Measurements from ENCODE around the gene MPO. TPM values are rescaled to one million over a fixed set of nuclear protein-coding genes. Genes with fewer than 3 reads are reported as not detected.

Gene MPO
- total and polyA plus RNA-seq, 2 donors (not counting 1 experiment from before 2014, with no cell fraction given): 0.01 TPM; not detected in 1

GRCh38 chr17:58234512-58234911 is 46.2 kb downstream of the MPO start:
- H3K9ac ChIP-seq (ENCODE audit: insufficient read depth, low read length): no peak overlapping the region
- no peaks in the 10 kb centered on the region for H3K79me2 ChIP-seq (ENCODE audit: control insufficient read depth, insufficient read depth, low read length)
- no peak overlapping the region for H3K4me2 ChIP-seq (ENCODE audit: extremely low read depth, insufficient read depth, low read length)
- H3K27ac ChIP-seq (ENCODE audit: insufficient read depth, low read length): no peak overlapping the region
- TF ChIP-seq EZH2 (IDR thresholded peaks at IDR 0.05; ENCODE audit: low read length, missing control alignments): no peak
- no peak for TF ChIP-seq CTCF (conservative IDR thresholded peaks at IDR 0.05 in 1 of 2, IDR thresholded peaks at IDR 0.05 in 1 of 2; ENCODE audit: low read depth in 1 of 2, low read length in 2 of 2)
- no peaks in the 10 kb centered on the region for H4K20me1 ChIP-seq (ENCODE audit: control insufficient read depth, extremely low read depth, insufficient read depth, low read length)
- no peaks in the 10 kb centered on the region for H3K4me1 ChIP-seq (ENCODE audit: control insufficient read depth, extremely low read depth, insufficient read depth, low read length)
- H3K27me3 ChIP-seq (ENCODE audit: control insufficient read depth, insufficient read depth, low read length): peaks cover 12% of the 10 kb centered on the region
- no peaks in the 10 kb centered on the region for H3K9me3 ChIP-seq (ENCODE audit: control insufficient read depth, insufficient read depth, low read depth, low read length)
- H3K36me3 ChIP-seq (ENCODE audit: control insufficient read depth, insufficient read depth, low read length): no peaks in the 10 kb centered on the region
- DNase-seq (ENCODE audit: low read depth in 2 of 2): no peak
- H2AFZ ChIP-seq (ENCODE audit: low read length): no peak overlapping the region
- no peak overlapping the region for H3K4me3 ChIP-seq (replicated peaks in 1 of 4; ENCODE audit: control extremely low read depth in 1 of 4, insufficient read depth in 1 of 4, low read depth in 3 of 4, low read length in 4 of 4)

DNA sequence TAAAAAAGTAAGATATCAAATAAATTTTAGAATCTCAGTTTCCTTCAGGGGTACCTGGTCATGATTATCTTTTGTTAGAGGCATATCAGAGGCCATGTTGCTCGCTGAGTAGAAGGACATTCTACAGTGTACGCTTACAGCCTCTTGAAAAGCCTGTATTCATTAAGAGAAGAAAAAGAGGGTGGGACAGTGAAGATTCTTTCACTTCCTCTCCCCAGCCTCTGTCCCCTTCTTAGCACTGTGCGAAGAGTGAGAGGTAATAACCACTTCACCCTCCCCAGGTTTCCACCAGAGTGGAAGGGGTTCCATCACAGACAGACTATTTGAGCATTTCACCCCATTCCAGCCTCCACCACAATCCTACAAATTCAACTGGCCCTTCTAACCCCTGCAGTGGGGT is 47.2 kb downstream of the MPO start:
- TF ChIP-seq EZH2 (IDR thresholded peaks at IDR 0.05; ENCODE audit: low read length, missing control alignments) (no peak), CTCF (conservative IDR thresholded peaks at IDR 0.05 in 1 of 2, IDR thresholded peaks at IDR 0.05 in 1 of 2; ENCODE audit: low read depth in 1 of 2, low read length in 2 of 2) (no peak)
- Histone ChIP-seq H3K9me3 (ENCODE audit: control insufficient read depth, insufficient read depth, low read depth, low read length) (no peaks in the 10 kb centered on the region), H2AFZ (ENCODE audit: low read length) (no peak overlapping the region), H3K79me2 (ENCODE audit: control insufficient read depth, insufficient read depth, low read length) (no peaks in the 10 kb centered on the region), H3K9ac (ENCODE audit: insufficient read depth, low read length) (no peak overlapping the region), H3K36me3 (ENCODE audit: control insufficient read depth, insufficient read depth, low read length) (no peaks in the 10 kb centered on the region), H4K20me1 (ENCODE audit: control insufficient read depth, extremely low read depth, insufficient read depth, low read length) (no peaks in the 10 kb centered on the region), H3K4me3 (replicated peaks in 1 of 4; ENCODE audit: control extremely low read depth in 1 of 4, insufficient read depth in 1 of 4, low read depth in 3 of 4, low read length in 4 of 4) (no peak overlapping the region), H3K4me2 (ENCODE audit: extremely low read depth, insufficient read depth, low read length) (no peak overlapping the region), H3K4me1 (ENCODE audit: control insufficient read depth, extremely low read depth, insufficient read depth, low read length) (no peaks in the 10 kb centered on the region), H3K27ac (ENCODE audit: insufficient read depth, low read length) (no peak overlapping the region), H3K27me3 (ENCODE audit: control insufficient read depth, insufficient read depth, low read length) (peaks cover 6% of the 10 kb centered on the region)
- no peak for DNase-seq (ENCODE audit: low read depth in 2 of 2)

GRCh38 chr17:58232707-58233156 is 48.0 kb downstream of the MPO start:
- peak overlapping the region; percentile 38 for H2AFZ ChIP-seq (ENCODE audit: low read length)
- no peak overlapping the region for H3K4me2 ChIP-seq (ENCODE audit: extremely low read depth, insufficient read depth, low read length)
- H3K9ac ChIP-seq (ENCODE audit: insufficient read depth, low read length): no peak overlapping the region
- H3K27ac ChIP-seq (ENCODE audit: insufficient read depth, low read length): no peak overlapping the region
- H3K36me3 ChIP-seq (ENCODE audit: control insufficient read depth, insufficient read depth, low read length): no peaks in the 10 kb centered on the region
- no peaks in the 10 kb centered on the region for H3K9me3 ChIP-seq (ENCODE audit: control insufficient read depth, insufficient read depth, low read depth, low read length)
- H4K20me1 ChIP-seq (ENCODE audit: control insufficient read depth, extremely low read depth, insufficient read depth, low read length): no peaks in the 10 kb centered on the region
- H3K4me3 ChIP-seq (replicated peaks in 1 of 4; ENCODE audit: control extremely low read depth in 1 of 4, insufficient read depth in 1 of 4, low read depth in 3 of 4, low read length in 4 of 4): no peak overlapping the region
- H3K4me1 ChIP-seq (ENCODE audit: control insufficient read depth, extremely low read depth, insufficient read depth, low read length): no peaks in the 10 kb centered on the region
- TF ChIP-seq CTCF (conservative IDR thresholded peaks at IDR 0.05 in 1 of 2, IDR thresholded peaks at IDR 0.05 in 1 of 2; ENCODE audit: low read depth in 1 of 2, low read length in 2 of 2) (no peak), EZH2 (IDR thresholded peaks at IDR 0.05; ENCODE audit: low read length, missing control alignments) (no peak)
- peaks cover 5% of the 10 kb centered on the region for H3K27me3 ChIP-seq (ENCODE audit: control insufficient read depth, insufficient read depth, low read length)
- no peaks in the 10 kb centered on the region for H3K79me2 ChIP-seq (ENCODE audit: control insufficient read depth, insufficient read depth, low read length)
- peak; percentile 12 to 92 for DNase-seq (ENCODE audit: low read depth in 2 of 2)
